ENCODE measurements around the gene GRIA1. TPM values are rescaled to one million over a fixed set of nuclear protein-coding genes. Genes with fewer than 3 reads are reported as not detected.

The GRIA1 gene
- total RNA-seq, 2 donors from 2014 or later = 12.4 to 39.0 TPM

- DNase-seq (ENCODE audit: low spot score) (no peak), ATAC-seq (ENCODE audit: insufficient number of reproducible peaks, low FRiP score, low read depth) (no peak)
- Histone ChIP-seq H3K4me3 (no peak overlapping the region), H3K36me3 (no peaks in the 10 kb centered on the region), H3K27ac (no peak overlapping the region), H3K9me3 (no peaks in the 10 kb centered on the region), H3K27me3 (replicated peaks; ENCODE audit: insufficient read depth) (no peaks in the 10 kb centered on the region), H3K4me1 (ENCODE audit: control insufficient read depth in 1 of 2, low read depth in 2 of 2) (no peaks in the 10 kb centered on the region)
- no peak for TF ChIP-seq CTCF (IDR thresholded peaks at IDR 0.05)
Measured at GRCh38 chr5:153707626-153708025, 217.2 kb downstream of the GRIA1 start.

- Histone ChIP-seq H3K36me3 (no peaks in the 10 kb centered on the region), H3K4me1 (ENCODE audit: control insufficient read depth in 1 of 2, low read depth in 2 of 2) (no peaks in the 10 kb centered on the region), H3K27me3 (replicated peaks; ENCODE audit: insufficient read depth) (no peaks in the 10 kb centered on the region), H3K4me3 (no peak overlapping the region), H3K9me3 (no peaks in the 10 kb centered on the region), H3K27ac (no peak overlapping the region)
- no peak for TF ChIP-seq CTCF (IDR thresholded peaks at IDR 0.05)
- DNase-seq (ENCODE audit: low spot score) = no peak
- no peak for ATAC-seq (ENCODE audit: insufficient number of reproducible peaks, low FRiP score, low read depth)
Measured at GRCh38 chr5:153711755-153712154, 221.3 kb downstream of the GRIA1 start.

GRCh38 chr5:153712946-153713345 lies 222.5 kb downstream of the GRIA1 start:
- H3K36me3 ChIP-seq = no peaks in the 10 kb centered on the region
- H3K4me3 ChIP-seq = no peak overlapping the region
- no peaks in the 10 kb centered on the region for H3K27me3 ChIP-seq (replicated peaks; ENCODE audit: insufficient read depth)
- no peak for ATAC-seq (ENCODE audit: insufficient number of reproducible peaks, low FRiP score, low read depth)
- peaks cover 0 to 2% of the 10 kb centered on the region in 2 donors for H3K4me1 ChIP-seq (ENCODE audit: control insufficient read depth in 1 of 2, low read depth in 2 of 2)
- H3K9me3 ChIP-seq = no peaks in the 10 kb centered on the region
- no peak for DNase-seq (ENCODE audit: low spot score)
- H3K27ac ChIP-seq = no peak overlapping the region
- TF ChIP-seq CTCF (IDR thresholded peaks at IDR 0.05) = no peak

- peaks cover under 1 to 12% of the 10 kb centered on the region in 2 donors for H3K4me1 ChIP-seq (ENCODE audit: control insufficient read depth in 1 of 2, low read depth in 2 of 2)
- no peak for ATAC-seq (ENCODE audit: insufficient number of reproducible peaks, low FRiP score, low read depth)
- no peaks in the 10 kb centered on the region for H3K27me3 ChIP-seq (replicated peaks; ENCODE audit: insufficient read depth)
- DNase-seq (ENCODE audit: low spot score) = no peak
- no peak overlapping the region for H3K27ac ChIP-seq
- H3K36me3 ChIP-seq = no peaks in the 10 kb centered on the region
- H3K4me3 ChIP-seq = no peak overlapping the region
- no peaks in the 10 kb centered on the region for H3K9me3 ChIP-seq
- no peak for TF ChIP-seq CTCF (IDR thresholded peaks at IDR 0.05)
Measured at GRCh38 chr5:153713943-153714342, 223.5 kb downstream of the GRIA1 start.

- no peak for DNase-seq (ENCODE audit: low spot score)
- Histone ChIP-seq H3K27me3 (replicated peaks; ENCODE audit: insufficient read depth) (no peaks in the 10 kb centered on the region), H3K9me3 (no peaks in the 10 kb centered on the region), H3K4me3 (no peak overlapping the region), H3K4me1 (ENCODE audit: control insufficient read depth in 1 of 2, low read depth in 2 of 2) (peaks cover 2 to 18% of the 10 kb centered on the region in 2 donors), H3K36me3 (no peaks in the 10 kb centered on the region), H3K27ac (no peak overlapping the region)
- TF ChIP-seq CTCF (IDR thresholded peaks at IDR 0.05) = no peak
- ATAC-seq (ENCODE audit: insufficient number of reproducible peaks, low FRiP score, low read depth) = no peak
Measured at GRCh38 chr5:153714798-153715197, 224.3 kb downstream of the GRIA1 start.
